CD1c-positive myeloid dendritic cell (primary cell): ENCODE results near the gene HPF1.
"Not testable (repeated sequence)": the region's sequence is repeated elsewhere in the genome, so short reads cannot be mapped to it uniquely, and the experiment has no call there.

Experiments
- DNase-seq: peaks from one replicate; pipeline ENCODE4 v3.0.0-alpha.2; 2016; ENCODE audit errors: extremely low spot score

Gene HPF1

GRCh38 chr4:169738604-169739003, 19.1 kb downstream of the HPF1 start:
- not testable (repeated sequence) for DNase-seq

GRCh38 chr4:169730564-169730963, 27.2 kb downstream of the HPF1 start:
- DNase-seq, result no peak

GRCh38 chr4:169727616-169728015, 30.1 kb downstream of the HPF1 start:
- DNase-seq, result no peak

GRCh38 chr4:169724260-169724659, 33.5 kb downstream of the HPF1 start:
- DNase-seq, result no peak

GRCh38 chr4:169723207-169723965, 34.4 kb downstream of the HPF1 start:
- DNase-seq, result no peak

GRCh38 chr4:169720529-169720928, 37.2 kb downstream of the HPF1 start:
- DNase-seq, result no peak

- no peak for DNase-seq
These were observed 41.1 kb downstream of the HPF1 start for GRCh38 chr4:169716677-169717076.

GRCh38 chr4:169715826-169716225, 41.9 kb downstream of the HPF1 start:
- DNase-seq, result no peak

- DNase-seq, result no peak
These were observed 49.6 kb downstream of the HPF1 start for GRCh38 chr4:169707958-169708643.

- DNase-seq, result no peak
These were observed 59.4 kb downstream of the HPF1 start for GRCh38 chr4:169698331-169698730.

GRCh38 chr4:169690787-169691186, 67.0 kb downstream of the HPF1 start:
- no peak for DNase-seq

- no peak for DNase-seq
These were observed 68.1 kb downstream of the HPF1 start for GRCh38 chr4:169689681-169690080.

- peak; percentile 23 for DNase-seq
These were observed 75.2 kb downstream of the HPF1 start for GRCh38 chr4:169682372-169683047.
